H9 (cell line): ENCODE data around the gene DYRK3. TPM values are rescaled to one million over a fixed set of nuclear protein-coding genes. Genes with fewer than 3 reads are reported as not detected.

ENCODE experiments used
- DNase-seq: peaks from one replicate; pipeline ENCODE4 v3.0.0-alpha.2; 2017
- H2AFZ ChIP-seq: one replicate; pipeline ENCODE4 v1.6.1; 2013; ENCODE audit warnings: mild to moderate bottlenecking, low read length, control low read depth, moderate library complexity
- H2AK5ac ChIP-seq: 2 replicates; pipeline ENCODE4 v1.6.1; 2013; ENCODE audit warnings: low read length, control low read depth, mixed read lengths; ENCODE audit not compliant: insufficient read length
- H2BK120ac ChIP-seq: one replicate; pipeline ENCODE4 v1.6.1; 2013; ENCODE audit warnings: low read depth, mild to moderate bottlenecking, low read length, control low read depth, inconsistent platforms; ENCODE audit not compliant: poor library complexity, severe bottlenecking
- H2BK12ac ChIP-seq: 2 replicates; pipeline ENCODE4 v1.6.1; 2013; ENCODE audit warnings: low read length, control low read depth, mixed read lengths, low read depth; ENCODE audit not compliant: insufficient read length
- H2BK15ac ChIP-seq: 2 replicates; pipeline ENCODE4 v1.6.1; 2013; ENCODE audit warnings: low read depth, low read length, control low read depth
- H2BK20ac ChIP-seq: one replicate; pipeline ENCODE4 v1.6.1; 2013; ENCODE audit warnings: low read depth, mild to moderate bottlenecking, low read length, control low read depth, inconsistent platforms; ENCODE audit not compliant: poor library complexity, severe bottlenecking
- H2BK5ac ChIP-seq: 2 replicates; pipeline ENCODE4 v1.6.1; 2013; ENCODE audit warnings: low read length, control low read depth, mixed read lengths; ENCODE audit not compliant: insufficient read length
- H3K14ac ChIP-seq: 2 replicates; pipeline ENCODE4 v1.6.1; 2013; ENCODE audit warnings: low read length, control low read depth; ENCODE audit not compliant: insufficient read depth
- H3K18ac ChIP-seq: 2 replicates; pipeline ENCODE4 v1.6.1; 2013; ENCODE audit warnings: low read depth, mild to moderate bottlenecking, mixed read lengths, low read length, control low read depth; ENCODE audit not compliant: insufficient read length
- H3K23ac ChIP-seq: 2 replicates; pipeline ENCODE4 v1.6.1; 2013; ENCODE audit warnings: low read length, control low read depth, mixed read lengths, low read depth; ENCODE audit not compliant: insufficient read length
- H3K23me2 ChIP-seq: 2 replicates; pipeline ENCODE4 v1.6.1; 2013; ENCODE audit warnings: low read depth, mild to moderate bottlenecking, mixed read lengths, low read length, control low read depth; ENCODE audit not compliant: insufficient read length, poor library complexity, severe bottlenecking
- H3K27ac ChIP-seq: 2 replicates; pipeline ENCODE4 v1.5.1; 2013; ENCODE audit warnings: low read length, control low read depth, mixed read lengths, low read depth; ENCODE audit not compliant: insufficient read length
- H3K27me3 ChIP-seq: 2 replicates; pipeline ENCODE4 v1.6.1; 2013; ENCODE audit warnings: low read length, control low read depth, inconsistent platforms; ENCODE audit not compliant: insufficient read depth
- H3K4ac ChIP-seq: 2 replicates; pipeline ENCODE4 v1.6.1; 2013; ENCODE audit warnings: low read depth, mild to moderate bottlenecking, control low read depth, inconsistent platforms, low read length, moderate library complexity
- H3K4me1 ChIP-seq: 2 replicates; pipeline ENCODE4 v1.6.1; 2013; ENCODE audit warnings: low read length, control low read depth, inconsistent platforms; ENCODE audit not compliant: insufficient read depth
- H3K4me2 ChIP-seq: 2 replicates; pipeline ENCODE4 v1.6.1; 2013; ENCODE audit warnings: low read length, control low read depth, mixed read lengths; ENCODE audit not compliant: insufficient read length, insufficient read depth
- H3K56ac ChIP-seq: 2 replicates; pipeline ENCODE4 v1.6.1; 2013; ENCODE audit warnings: low read depth, mild to moderate bottlenecking, mixed read lengths, low read length, control low read depth; ENCODE audit not compliant: insufficient read length
- H3K79me1 ChIP-seq: 2 replicates; pipeline ENCODE4 v1.6.1; 2013; ENCODE audit warnings: low read depth, mild to moderate bottlenecking, moderate library complexity, low read length, control low read depth, inconsistent platforms; ENCODE audit not compliant: insufficient read depth, poor library complexity, severe bottlenecking
- H3K79me2 ChIP-seq: 2 replicates; pipeline ENCODE4 v1.6.1; 2013; ENCODE audit warnings: low read length, control low read depth, inconsistent platforms; ENCODE audit not compliant: insufficient read depth
- H3K9ac ChIP-seq: 2 replicates; pipeline ENCODE4 v1.6.1; 2013; ENCODE audit warnings: low read length, control low read depth, mixed read lengths; ENCODE audit not compliant: insufficient read length; ENCODE audit errors: extremely low read depth
- H3K9me3 ChIP-seq: one replicate; pipeline ENCODE4 v1.6.1; 2013; ENCODE audit warnings: low read depth, low read length, inconsistent platforms; ENCODE audit not compliant: control insufficient read depth
- H3T11ph ChIP-seq: one replicate; pipeline ENCODE4 v1.6.1; 2013; ENCODE audit warnings: mild to moderate bottlenecking, low read length, control low read depth, inconsistent platforms
- H4K20me1 ChIP-seq: one replicate; pipeline ENCODE4 v1.6.1; 2013; ENCODE audit not compliant: control insufficient read depth, insufficient read length, insufficient read depth
- H4K5ac ChIP-seq: 2 replicates; pipeline ENCODE4 v1.6.1; 2013; ENCODE audit warnings: low read depth, mild to moderate bottlenecking, mixed read lengths, low read length, control low read depth; ENCODE audit not compliant: insufficient read length
- H4K8ac ChIP-seq: replicated peaks from 2 replicates; pipeline ENCODE4 v1.6.1; 2013; ENCODE audit warnings: low read length, control low read depth, mixed read lengths, low read depth; ENCODE audit not compliant: insufficient read length
- H4K91ac ChIP-seq: 2 replicates; pipeline ENCODE4 v1.6.1; 2013; ENCODE audit warnings: low read depth, mild to moderate bottlenecking, moderate library complexity, mixed read lengths, low read length, control low read depth; ENCODE audit not compliant: insufficient read length
- H3K27ac Mint-ChIP-seq, 3 experiments: 2 replicates in 2 of 3; 3 replicates in 1 of 3; pipeline ENCODE4 v1.8.0; 2020 to 2021; ENCODE audit warnings: mixed read lengths in 3 of 3, mild to moderate bottlenecking in 1 of 3, moderate library complexity in 1 of 3
- H3K27me3 Mint-ChIP-seq: 2 replicates; pipeline ENCODE4 v1.8.0; 2021; ENCODE audit warnings: low read depth, mild to moderate bottlenecking, moderate library complexity, mixed read lengths
- H3K36me3 Mint-ChIP-seq, 3 experiments: 2 replicates in 2 of 3; 3 replicates in 1 of 3; pipeline ENCODE4 v1.8.0; 2020 to 2021; ENCODE audit warnings: low read depth in 3 of 3, mixed read lengths in 3 of 3; ENCODE audit not compliant: insufficient read depth in 1 of 3
- H3K4me1 Mint-ChIP-seq, 2 experiments: 2 replicates each; pipeline ENCODE4 v1.8.0; 2020; ENCODE audit warnings: mixed read lengths in 2 of 2
- H3K4me3 Mint-ChIP-seq, 2 experiments: 2 replicates in 1 of 2; 3 replicates in 1 of 2; pipeline ENCODE4 v1.8.0; 2020 to 2021; ENCODE audit warnings: mild to moderate bottlenecking in 2 of 2, mixed read lengths in 2 of 2, moderate library complexity in 1 of 2
- H3K9me3 Mint-ChIP-seq, 2 experiments: 2 replicates in 1 of 2; 3 replicates in 1 of 2; pipeline ENCODE4 v1.8.0; 2020; ENCODE audit warnings: mild to moderate bottlenecking in 2 of 2, mixed read lengths in 2 of 2, moderate library complexity in 1 of 2
- WGBS: extraction: QIAGEN DNeasy Blood & Tissue Kit; methylation state at CpG from one replicate; pipeline ENCODE4 v1.1.7; 2013; ENCODE audit warnings: missing lambda C conversion rate, low lambda C conversion rate, mixed read lengths; ENCODE audit not compliant: insufficient read length; ENCODE audit errors: extremely low coverage; 5-methylcytosine and 5-hydroxymethylcytosine counted together
- total RNA-seq: library from RNA; stranded (reverse); gene quantifications from 2 replicates; pipeline ENCODE4 v1.2.1, GENCODE V29; 2021
- TF ChIP-seq, protein P1 (sequence below): fragments of 200-600 bp; sonication (generic); conservative IDR thresholded peaks from 3 replicates; pipeline ENCODE4 v1.8.0; 2021; ENCODE audit warnings: antibody characterized with exemption, mild to moderate bottlenecking

DYRK3 gene
- total RNA-seq, 1 experiment from 2014 or later: 4.7 TPM

DNA sequence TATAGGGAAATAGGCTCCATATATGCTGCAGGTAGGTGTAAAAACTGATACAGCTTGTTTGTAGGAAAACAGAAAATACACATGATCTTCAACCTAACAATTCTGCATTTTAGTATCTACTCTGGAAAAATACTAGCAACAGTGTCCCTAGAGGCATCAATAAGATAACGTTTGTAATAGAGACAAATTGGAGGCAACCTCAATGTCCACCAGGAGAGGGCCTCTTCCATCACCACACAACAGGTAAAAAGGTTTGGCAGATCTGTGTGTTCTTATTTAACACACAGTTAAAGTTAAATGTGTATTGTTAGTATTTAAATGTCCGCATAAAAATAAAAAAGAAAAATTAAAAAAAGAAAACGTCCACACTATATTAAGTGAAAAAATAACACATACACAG, 28.5 kb upstream of the DYRK3 start:
- Mint-ChIP-seq H3K27ac (no peak overlapping the region), H3K4me1 (peaks cover 8 to 10% of the 10 kb centered on the region in 2 experiments), H3K4me3 (no peak overlapping the region), H3K9me3 (no peaks in the 10 kb centered on the region), H3K27me3 (no peaks in the 10 kb centered on the region), H3K36me3 (peaks cover 0 to 44% (median 34%) of the 10 kb centered on the region in 3 experiments)
- Histone ChIP-seq H3K4me2 (no peak overlapping the region), H2BK120ac (no peak overlapping the region), H3K14ac (no peak overlapping the region), H3K4me1 (no peaks in the 10 kb centered on the region), H3K27ac (no peak overlapping the region), H2BK20ac (no peak overlapping the region), H4K8ac (no peak overlapping the region), H2AK5ac (no peak overlapping the region), H4K5ac (no peak overlapping the region), H3K9me3 (no peaks in the 10 kb centered on the region), H3K79me2 (no peaks in the 10 kb centered on the region), H3K56ac (no peak overlapping the region), H3T11ph (no peak overlapping the region), H3K23me2 (peaks cover 3% of the 10 kb centered on the region), H2BK15ac (no peak overlapping the region), H3K18ac (no peak overlapping the region), H3K23ac (no peak overlapping the region), H4K20me1 (no peaks in the 10 kb centered on the region), H2BK12ac (no peak overlapping the region), H4K91ac (no peak overlapping the region), H3K9ac (no peak overlapping the region), H2BK5ac (no peak overlapping the region), H2AFZ (no peak overlapping the region), H3K4ac (no peak overlapping the region), H3K27me3 (no peaks in the 10 kb centered on the region), H3K79me1 (no peaks in the 10 kb centered on the region)
- no peak for DNase-seq
- no CpG with 5 or more reads among the region's 3 CpGs for WGBS
- TF ChIP-seq, protein P1, sequence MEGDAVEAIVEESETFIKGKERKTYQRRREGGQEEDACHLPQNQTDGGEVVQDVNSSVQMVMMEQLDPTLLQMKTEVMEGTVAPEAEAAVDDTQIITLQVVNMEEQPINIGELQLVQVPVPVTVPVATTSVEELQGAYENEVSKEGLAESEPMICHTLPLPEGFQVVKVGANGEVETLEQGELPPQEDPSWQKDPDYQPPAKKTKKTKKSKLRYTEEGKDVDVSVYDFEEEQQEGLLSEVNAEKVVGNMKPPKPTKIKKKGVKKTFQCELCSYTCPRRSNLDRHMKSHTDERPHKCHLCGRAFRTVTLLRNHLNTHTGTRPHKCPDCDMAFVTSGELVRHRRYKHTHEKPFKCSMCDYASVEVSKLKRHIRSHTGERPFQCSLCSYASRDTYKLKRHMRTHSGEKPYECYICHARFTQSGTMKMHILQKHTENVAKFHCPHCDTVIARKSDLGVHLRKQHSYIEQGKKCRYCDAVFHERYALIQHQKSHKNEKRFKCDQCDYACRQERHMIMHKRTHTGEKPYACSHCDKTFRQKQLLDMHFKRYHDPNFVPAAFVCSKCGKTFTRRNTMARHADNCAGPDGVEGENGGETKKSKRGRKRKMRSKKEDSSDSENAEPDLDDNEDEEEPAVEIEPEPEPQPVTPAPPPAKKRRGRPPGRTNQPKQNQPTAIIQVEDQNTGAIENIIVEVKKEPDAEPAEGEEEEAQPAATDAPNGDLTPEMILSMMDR: peak; percentile 73
